HUES64 (cell line): ENCODE measurements around the gene LSM11.

Source experiments
- H3K27ac ChIP-seq: 2 replicates; pipeline ENCODE4 v1.7.0; 2013; ENCODE audit warnings: low read depth, low read length, inconsistent platforms
- H3K27me3 ChIP-seq: 2 replicates; pipeline ENCODE4 v1.6.1; 2013; ENCODE audit warnings: mild to moderate bottlenecking, low read length; ENCODE audit not compliant: insufficient read depth
- H3K36me3 ChIP-seq: 2 replicates; pipeline ENCODE4 v1.6.1; 2013; ENCODE audit warnings: mild to moderate bottlenecking, low read length; ENCODE audit not compliant: insufficient read depth
- H3K4me1 ChIP-seq: 2 replicates; pipeline ENCODE4 v1.6.1; 2013; ENCODE audit warnings: mild to moderate bottlenecking, low read length, moderate library complexity; ENCODE audit not compliant: insufficient read depth
- H3K4me3 ChIP-seq: 2 replicates; pipeline ENCODE4 v1.5.1; 2013; ENCODE audit warnings: mild to moderate bottlenecking, low read length, moderate library complexity
- H3K9ac ChIP-seq: 2 replicates; pipeline ENCODE4 v1.6.1; 2013; ENCODE audit warnings: mild to moderate bottlenecking, low read depth, low read length
- H3K9me3 ChIP-seq: 2 replicates; pipeline ENCODE4 v1.6.1; 2013; ENCODE audit warnings: low read depth, low read length; ENCODE audit not compliant: insufficient read depth
- WGBS: fragments of 150-250, 120-280 bp; methylation state at CpG from one replicate; pipeline ENCODE4 v1.1.7; 2013; ENCODE audit warnings: missing lambda C conversion rate; 5-methylcytosine and 5-hydroxymethylcytosine counted together

Gene LSM11

DNA sequence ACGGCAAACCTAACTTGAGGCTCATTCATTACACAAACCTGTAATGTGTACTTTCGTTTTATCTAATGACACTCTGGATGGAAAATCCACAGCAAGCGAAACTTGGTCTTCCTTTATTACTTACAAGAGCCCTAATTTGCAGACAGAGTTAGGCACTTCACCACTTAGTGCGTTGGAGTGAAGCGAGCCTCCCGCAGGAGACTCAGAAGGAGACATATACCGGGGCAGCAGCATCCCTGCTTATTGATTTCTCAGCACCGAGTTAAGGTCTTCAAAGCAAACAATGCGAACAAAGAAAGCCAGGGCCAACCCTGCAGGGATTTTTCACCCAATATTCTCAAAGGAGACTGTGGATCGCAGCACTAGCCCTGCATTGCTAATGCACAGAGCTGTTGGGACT is 28.6 kb downstream of the LSM11 start:
- H3K27me3 ChIP-seq: no peaks in the 10 kb centered on the region
- no peaks in the 10 kb centered on the region for H3K36me3 ChIP-seq
- 85% methylated on average over 10 of the region's 10 CpGs for WGBS
- no peak overlapping the region for H3K4me3 ChIP-seq
- H3K9me3 ChIP-seq: no peaks in the 10 kb centered on the region
- H3K27ac ChIP-seq: no peak overlapping the region
- H3K4me1 ChIP-seq: no peaks in the 10 kb centered on the region
- no peak overlapping the region for H3K9ac ChIP-seq

DNA sequence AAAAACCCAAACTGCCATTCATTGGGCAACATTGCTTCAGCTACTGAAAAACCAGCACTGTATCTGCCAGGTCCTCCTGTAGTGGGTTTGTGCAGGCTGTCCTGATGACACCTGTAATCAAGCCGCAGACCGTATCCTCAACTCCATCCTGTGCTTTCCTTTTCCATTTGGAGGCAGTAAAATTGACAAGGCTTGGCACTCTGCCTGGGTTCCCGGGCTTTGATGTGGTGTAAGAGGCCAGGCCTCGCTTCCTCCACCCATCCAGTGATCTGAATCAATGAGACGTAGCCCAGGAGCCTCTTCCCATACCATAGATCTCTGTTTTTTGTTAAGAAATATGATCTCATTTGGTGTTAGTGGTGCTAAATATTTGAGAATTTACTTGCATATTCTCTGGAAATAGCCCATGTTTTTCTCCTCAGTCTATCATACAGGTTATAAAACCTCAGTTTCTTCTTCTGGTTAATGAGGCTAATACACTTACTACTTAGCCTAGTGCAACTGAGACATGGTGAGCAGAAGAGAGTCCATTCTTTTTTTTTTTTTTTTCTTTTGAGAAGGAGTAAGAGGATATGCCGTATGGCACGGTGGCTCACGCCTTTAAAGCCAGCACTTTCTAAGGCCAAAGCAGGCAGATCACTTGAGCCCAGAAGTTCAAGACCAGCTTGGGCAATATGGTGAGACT is 34.8 kb downstream of the LSM11 start:
- no peaks in the 10 kb centered on the region for H3K36me3 ChIP-seq
- WGBS: 98% methylated on average over 7 of the region's 8 CpGs
- H3K4me3 ChIP-seq: no peak overlapping the region
- no peak overlapping the region for H3K9ac ChIP-seq
- H3K27me3 ChIP-seq: no peaks in the 10 kb centered on the region
- H3K9me3 ChIP-seq: no peaks in the 10 kb centered on the region
- no peak overlapping the region for H3K27ac ChIP-seq
- 0 out of 2 replicates have a peak, but pooled peaks cover 5% of the 10 kb centered on the region for H3K4me1 ChIP-seq

- H3K36me3 ChIP-seq: no peaks in the 10 kb centered on the region
- H3K9me3 ChIP-seq: no peaks in the 10 kb centered on the region
- WGBS: 89% methylated on average over 5 of the region's 6 CpGs
- 0 out of 2 replicates have a peak, but pooled peaks cover 5% of the 10 kb centered on the region for H3K4me1 ChIP-seq
- H3K27ac ChIP-seq: no peak overlapping the region
- no peak overlapping the region for H3K9ac ChIP-seq
- H3K27me3 ChIP-seq: no peaks in the 10 kb centered on the region
- H3K4me3 ChIP-seq: no peak overlapping the region
Observed at GRCh38 chr5:157779221-157779620, 35.7 kb downstream of the LSM11 start.

GRCh38 chr5:157785801-157786200 is 42.3 kb downstream of the LSM11 start:
- no peaks in the 10 kb centered on the region for H3K27me3 ChIP-seq
- no peak overlapping the region for H3K27ac ChIP-seq
- peaks cover 58% of the 10 kb centered on the region for H3K36me3 ChIP-seq
- 100% methylated on average over 3 of the region's 3 CpGs for WGBS
- no peaks in the 10 kb centered on the region for H3K9me3 ChIP-seq
- H3K9ac ChIP-seq: no peak overlapping the region
- H3K4me3 ChIP-seq: no peak overlapping the region
- H3K4me1 ChIP-seq: 0 out of 2 replicates have a peak, but pooled peaks cover 5% of the 10 kb centered on the region

GRCh38 chr5:157793301-157793700 is 49.8 kb downstream of the LSM11 start:
- 93% methylated on average over 3 of the region's 4 CpGs for WGBS
- peaks cover 84% of the 10 kb centered on the region for H3K36me3 ChIP-seq

DNA sequence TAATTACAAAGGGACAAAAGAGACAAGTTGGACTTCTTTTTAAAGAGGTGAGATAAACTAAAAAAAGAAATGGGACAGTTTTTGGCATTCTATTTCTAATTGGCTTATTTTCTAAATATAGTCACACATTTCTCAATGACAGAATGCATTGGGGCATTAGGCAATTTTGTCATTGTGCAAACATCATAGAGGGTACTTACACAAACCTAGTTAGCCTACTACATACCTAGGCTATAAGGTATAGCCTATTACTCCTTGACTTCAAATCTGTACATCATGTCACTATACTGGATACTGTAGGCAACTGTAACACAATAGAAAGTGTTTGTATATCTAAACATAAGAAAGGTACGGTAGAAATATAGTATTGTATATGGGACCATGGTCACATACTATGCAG is 56.1 kb downstream of the LSM11 start:
- WGBS: 100% methylated on average over 1 of the region's 1 CpG
- Histone ChIP-seq H3K4me1 (no peaks in the 10 kb centered on the region), H3K36me3 (peaks cover 81% of the 10 kb centered on the region), H3K27ac (no peak overlapping the region), H3K9me3 (no peaks in the 10 kb centered on the region), H3K27me3 (no peaks in the 10 kb centered on the region), H3K9ac (no peak overlapping the region), H3K4me3 (no peak overlapping the region)

More at GRCh38 chr5:157793301-157793700, 49.8 kb downstream of the LSM11 start:
- no peaks in the 10 kb centered on the region for H3K27me3 ChIP-seq
- no peaks in the 10 kb centered on the region for H3K9me3 ChIP-seq
- no peak overlapping the region for H3K4me3 ChIP-seq
- H3K4me1 ChIP-seq: no peaks in the 10 kb centered on the region
- no peak overlapping the region for H3K27ac ChIP-seq
- no peak overlapping the region for H3K9ac ChIP-seq

DNA sequence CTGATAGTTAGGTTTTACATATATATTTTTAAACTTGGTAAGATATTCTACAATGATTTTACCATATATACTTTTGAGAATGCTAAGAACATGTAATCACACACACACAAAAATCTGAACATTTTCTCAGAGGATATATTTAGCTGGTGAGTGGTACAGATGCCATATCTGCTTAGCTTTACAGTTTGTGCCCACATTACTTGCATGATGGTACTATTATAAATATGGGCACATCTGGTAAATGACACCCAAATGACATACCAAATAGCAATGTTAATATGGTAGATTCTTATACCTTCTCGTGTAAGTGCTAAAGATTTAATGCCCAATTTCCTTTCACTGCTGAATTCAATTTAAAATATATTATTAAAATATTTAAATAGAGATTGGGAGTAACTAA is 56.6 kb downstream of the LSM11 start:
- Histone ChIP-seq H3K4me3 (no peak overlapping the region), H3K36me3 (peaks cover 81% of the 10 kb centered on the region), H3K27ac (no peak overlapping the region), H3K9ac (no peak overlapping the region), H3K27me3 (no peaks in the 10 kb centered on the region), H3K4me1 (no peaks in the 10 kb centered on the region), H3K9me3 (no peaks in the 10 kb centered on the region)
- WGBS: no CpG with 5 or more reads among the region's 1 CpG

- H3K9me3 ChIP-seq: no peaks in the 10 kb centered on the region
- H3K36me3 ChIP-seq: peaks cover 87% of the 10 kb centered on the region
- no peaks in the 10 kb centered on the region for H3K4me1 ChIP-seq
- no peaks in the 10 kb centered on the region for H3K27me3 ChIP-seq
- H3K9ac ChIP-seq: no peak overlapping the region
- no peak overlapping the region for H3K27ac ChIP-seq
- no peak overlapping the region for H3K4me3 ChIP-seq
- WGBS: 95% methylated on average over 3 of the region's 6 CpGs
Observed at GRCh38 chr5:157802736-157803135, 59.2 kb downstream of the LSM11 start.

DNA sequence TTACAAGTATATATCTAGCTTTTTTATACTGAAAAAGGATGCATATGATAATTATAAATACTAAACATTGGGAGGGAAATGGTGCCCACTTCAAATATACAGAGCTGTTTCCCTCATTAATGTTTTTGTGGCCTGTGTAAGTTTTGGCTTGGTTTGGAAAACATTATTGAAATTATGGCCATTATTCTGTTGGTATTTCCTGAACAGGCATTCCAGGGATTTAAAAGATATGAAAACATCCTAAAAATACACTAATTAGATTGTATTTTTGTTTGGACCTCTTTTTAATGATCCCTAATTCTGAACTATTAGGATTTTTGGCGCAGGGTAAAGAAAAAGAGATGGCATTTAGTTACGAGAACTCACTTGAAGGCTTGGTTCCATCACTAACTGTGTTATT is 64.5 kb downstream of the LSM11 start:
- peaks cover 96% of the 10 kb centered on the region for H3K36me3 ChIP-seq
- no peaks in the 10 kb centered on the region for H3K4me1 ChIP-seq
- H3K27ac ChIP-seq: no peak overlapping the region
- H3K4me3 ChIP-seq: no peak overlapping the region
- no peaks in the 10 kb centered on the region for H3K9me3 ChIP-seq
- H3K27me3 ChIP-seq: no peaks in the 10 kb centered on the region
- no peak overlapping the region for H3K9ac ChIP-seq
- 85% methylated on average over 2 of the region's 2 CpGs for WGBS
